GM12878 (cell line): ENCODE results near the gene C10orf90. TPM values are rescaled to one million over a fixed set of nuclear protein-coding genes. Genes with fewer than 3 reads are reported as not detected.

ENCODE experiments used
- ATAC-seq: fragments of 200-7000 bp; cut with Tn5 transposase; 3 replicates; pipeline ENCODE4 v1.9.1; 2020; ENCODE audit warnings: mild to moderate bottlenecking, moderate library complexity
- BruUV-seq: library from RNA; stranded (reverse); fragments of 400-500 nt; replicated peaks from 2 replicates; lab custom pipeline; 2021; lab: Mats Ljungman, UMichigan
- CTCF ChIA-PET: fragments of 300-600 bp; sonication (Branson Sonifier 250); formaldehyde crosslinking; extraction: SDS; loops from one replicate; lab custom pipeline; 2021; ENCODE audit warnings: inconsistent platforms; lab: Yijun Ruan, JAX
- POLR2A ChIA-PET: fragments of 350-600 bp; formaldehyde crosslinking; extraction: SDS; loops from one replicate; lab custom pipeline; 2021; ENCODE audit warnings: inconsistent platforms; lab: Charles Lee
- RAD21 ChIA-PET: fragments of 300-600 bp; sonication (Branson Sonifier 250); formaldehyde crosslinking; loops from one replicate; lab custom pipeline; 2023; ENCODE audit warnings: antibody characterized with exemption; ENCODE audit not compliant: unreplicated experiment; lab: Charles Lee
- SMC1A ChIA-PET: fragments of 300-600 bp; sonication (Branson Sonifier 250); formaldehyde crosslinking; loops from one replicate; lab custom pipeline; 2023; ENCODE audit not compliant: unreplicated experiment, uncharacterized antibody; lab: Charles Lee
- DNase-seq: peaks from one replicate; pipeline ENCODE4 v3.0.0-alpha.2; 2011; ENCODE audit warnings: low read depth, low spot score
- FAIRE-seq: peaks from 3 replicates; lab custom pipeline; 2011; peaks lifted over from hg19 to GRCh38; lab: Jason Lieb, UNC
- H2AFZ ChIP-seq: 2 replicates; pipeline ENCODE4 v1.6.0; 2011; ENCODE audit warnings: low read depth, low read length, control low read depth; ENCODE audit not compliant: control insufficient read depth
- H3K27ac ChIP-seq: 2 replicates; pipeline ENCODE4 v1.5.1; 2011; ENCODE audit warnings: control low read depth; ENCODE audit not compliant: control insufficient read depth, insufficient read depth
- H3K27me3 ChIP-seq, 2 experiments: replicated peaks in 1 of 2; 2 replicates each; pipeline versions ENCODE4 v1.6.0 to v1.6.1; 2011; ENCODE audit warnings: low read length in 1 of 2; ENCODE audit not compliant: control insufficient read depth in 2 of 2, insufficient read depth in 2 of 2
- H3K36me3 ChIP-seq, 2 experiments: 2 replicates each; pipeline ENCODE4 v1.5.1; 2011; ENCODE audit warnings: low read length in 1 of 2; ENCODE audit not compliant: control insufficient read depth in 2 of 2, insufficient read depth in 2 of 2
- H3K4me1 ChIP-seq: 2 replicates; pipeline ENCODE4 v1.6.1; 2011; ENCODE audit warnings: mild to moderate bottlenecking, low read length, moderate library complexity, mixed read lengths; ENCODE audit not compliant: control insufficient read depth, insufficient read depth
- H3K4me2 ChIP-seq: 2 replicates; pipeline ENCODE4 v1.6.0; 2011; ENCODE audit warnings: control low read depth; ENCODE audit not compliant: control insufficient read depth, insufficient read depth
- H3K4me3 ChIP-seq: fragments of 200-600 bp; sonication (generic); 2 replicates; pipeline ENCODE4 v1.5.1; 2016
- H3K79me2 ChIP-seq: 2 replicates; pipeline ENCODE4 v1.6.0; 2011; ENCODE audit warnings: low read length; ENCODE audit not compliant: control insufficient read depth, insufficient read depth
- H3K9ac ChIP-seq: 2 replicates; pipeline ENCODE4 v1.8.0; 2011; ENCODE audit warnings: low read length, control low read depth, mixed read lengths; ENCODE audit not compliant: control insufficient read depth, insufficient read depth
- H3K9me3 ChIP-seq: replicated peaks from 3 replicates; pipeline ENCODE4 v1.5.1; 2011; ENCODE audit warnings: mild to moderate bottlenecking, low read length; ENCODE audit not compliant: control insufficient read depth, insufficient read depth
- H4K20me1 ChIP-seq: 2 replicates; pipeline ENCODE4 v1.6.0; 2011; ENCODE audit not compliant: control insufficient read depth, insufficient read depth
- ATF2 ChIP-seq: IDR thresholded peaks from 2 replicates; pipeline ENCODE4 v1.6.1; 2012; ENCODE audit warnings: low read length, inconsistent platforms
- ATF3 ChIP-seq: IDR thresholded peaks from 2 replicates; pipeline ENCODE4 v1.6.1; 2011; ENCODE audit warnings: low read depth, mild to moderate bottlenecking, low read length, moderate library complexity, borderline replicate concordance; ENCODE audit errors: extremely low read depth
- E4F1 ChIP-seq: fragments of 450-650 bp; IDR thresholded peaks from 2 replicates; pipeline ENCODE4 v1.6.1; 2018; ENCODE audit warnings: borderline replicate concordance, mild to moderate bottlenecking; ENCODE audit not compliant: partially characterized antibody
- ELK1 ChIP-seq: IDR thresholded peaks from 2 replicates; pipeline ENCODE4 v1.6.1; 2012; ENCODE audit warnings: low read depth, low read length, improper control_type of control experiment
- JUND ChIP-seq: IDR thresholded peaks from 2 replicates; pipeline ENCODE4 v1.6.1; 2012; ENCODE audit warnings: low read depth, mild to moderate bottlenecking, low read length, improper control_type of control experiment, moderate library complexity
- PAX8 ChIP-seq: fragments of 450-650 bp; IDR thresholded peaks from 2 replicates; pipeline ENCODE4 v1.6.1; 2017; ENCODE audit warnings: mild to moderate bottlenecking, moderate library complexity
- PML ChIP-seq: IDR thresholded peaks from 2 replicates; pipeline ENCODE4 v1.6.1; 2012; ENCODE audit warnings: low read length, inconsistent platforms
- POLR2A ChIP-seq: IDR thresholded peaks from 2 replicates; pipeline ENCODE4 v1.6.1; 2011; ENCODE audit warnings: low read depth, mild to moderate bottlenecking, low read length
- SIN3A ChIP-seq: IDR thresholded peaks from 2 replicates; pipeline ENCODE4 v1.6.1; 2012; ENCODE audit warnings: low read depth, low read length, improper control_type of control experiment
- STAT1 ChIP-seq: fragments of 450-650 bp; conservative IDR thresholded peaks from 2 replicates; pipeline ENCODE4 v1.6.1; 2014; ENCODE audit warnings: antibody characterized with exemption, mild to moderate bottlenecking
- ZBED1 ChIP-seq: IDR thresholded peaks from 2 replicates; pipeline ENCODE4 v1.6.1; 2016; ENCODE audit warnings: borderline replicate concordance
- ZNF274 ChIP-seq: IDR thresholded peaks from one replicate; pipeline ENCODE4 v1.8.0; 2011; ENCODE audit not compliant: insufficient read length, insufficient read depth
- WGBS: methylation state at CpG from one replicate; pipeline ENCODE4 v1.1.6; 2016; ENCODE audit warnings: low lambda C conversion rate; ENCODE audit not compliant: insufficient replicate concordance, insufficient coverage; ENCODE audit errors: missing lambda C conversion rate; 5-methylcytosine and 5-hydroxymethylcytosine counted together
- in situ Hi-C: fragments of 300-500 bp; cut with MboI; formaldehyde crosslinking; loops from 9 replicates; pipeline ENCODE4 v1.14.3; 2018; ENCODE audit warnings: mixed read lengths
- intact Hi-C: fragments of 100-400 bp; cut with micrococcal nuclease; formaldehyde crosslinking; loops from one replicate; pipeline ENCODE4 v1.14.2; 2022; ENCODE audit not compliant: unreplicated experiment
- polyA plus RNA-seq, 11 experiments: library from polyadenylated mRNA; depleted of rRNA in 4 of 11; unstranded in 6 of 11; stranded (reverse) in 5 of 11; fragments of >200 nt; fragmentation: Nextera tagmentation in 4 of 11; fragmentation: Illumina TruSeq in 1 of 11; extraction: Ambion mirVana in 4 of 11; extraction: Trizol in 1 of 11; gene quantifications; 1 replicate in 1 of 11; 2 replicates in 10 of 11; pipeline versions ENCODE4 v1.2.1 to v1.2.3, GENCODE V29; 2011 to 2016; ENCODE audit warnings: inconsistent platforms in 2 of 11, missing spikeins in 2 of 11, low read depth in 1 of 11
- total RNA-seq, 4 experiments: library from RNA; depleted of rRNA in 3 of 4; stranded (reverse); fragments of >200 nt in 3 of 4; fragmentation: Illumina TruSeq in 1 of 4; extraction: Trizol in 1 of 4; gene quantifications; 2 replicates each; pipeline versions ENCODE4 v1.2.1 to v1.2.3, GENCODE V29; 2013 to 2021

Gene C10orf90
- total and polyA plus RNA-seq, 10 of the 15 experiments (the other 5 are each of a cell fraction or from before 2014, with no cell fraction given): 0.04 TPM; not detected in 9

- TF ChIP-seq PML (no peak), POLR2A (no peak), SIN3A (no peak), ATF3 (no peak), ZBED1 (no peak), ZNF274 (no peak), JUND (no peak), ELK1 (no peak), STAT1 (no peak), E4F1 (no peak), PAX8 (no peak), ATF2 (no peak)
- ChIA-PET CTCF (no interaction called here), POLR2A (no interaction called here), RAD21 (no interaction called here), SMC1A (no interaction called here)
- H3K4me1 ChIP-seq: no peaks in the 10 kb centered on the region
- no peak overlapping the region for H2AFZ ChIP-seq
- WGBS: 32% methylated on average over 3 of the region's 3 CpGs
- no peak overlapping the region for H3K9ac ChIP-seq
- no peak overlapping the region for H3K4me3 ChIP-seq
- DNase-seq (no peak), FAIRE-seq (no peak), ATAC-seq (no peak)
- no peaks in the 10 kb centered on the region for H3K79me2 ChIP-seq
- intact Hi-C loops (no loop called here), in situ Hi-C loops (no loop called here)
- H3K9me3 ChIP-seq: no peaks in the 10 kb centered on the region
- no peaks in the 10 kb centered on the region for H4K20me1 ChIP-seq
- H3K27ac ChIP-seq: no peak overlapping the region
- no peak overlapping the region for H3K4me2 ChIP-seq
- BruUV-seq: no TSS peak
- no peaks in the 10 kb centered on the region for H3K36me3 ChIP-seq
- no peaks in the 10 kb centered on the region for H3K27me3 ChIP-seq
These were observed 230.6 kb downstream of the C10orf90 start for GRCh38 chr10:126439942-126440341.
